GM19025 (cell line): ENCODE results near the gene IFNA1.
"Not testable (repeated sequence)": the region's sequence is repeated elsewhere in the genome, so short reads cannot be mapped to it uniquely, and the experiment has no call there.

ENCODE experiments used
- ATAC-seq: cut with Tn5 transposase; IDR thresholded peaks from one replicate; pipeline ENCODE4 v1.9.1; 2021; ENCODE audit warnings: mild to moderate bottlenecking, low read depth, moderate library complexity; ENCODE audit not compliant: unreplicated experiment

The IFNA1 gene

DNA sequence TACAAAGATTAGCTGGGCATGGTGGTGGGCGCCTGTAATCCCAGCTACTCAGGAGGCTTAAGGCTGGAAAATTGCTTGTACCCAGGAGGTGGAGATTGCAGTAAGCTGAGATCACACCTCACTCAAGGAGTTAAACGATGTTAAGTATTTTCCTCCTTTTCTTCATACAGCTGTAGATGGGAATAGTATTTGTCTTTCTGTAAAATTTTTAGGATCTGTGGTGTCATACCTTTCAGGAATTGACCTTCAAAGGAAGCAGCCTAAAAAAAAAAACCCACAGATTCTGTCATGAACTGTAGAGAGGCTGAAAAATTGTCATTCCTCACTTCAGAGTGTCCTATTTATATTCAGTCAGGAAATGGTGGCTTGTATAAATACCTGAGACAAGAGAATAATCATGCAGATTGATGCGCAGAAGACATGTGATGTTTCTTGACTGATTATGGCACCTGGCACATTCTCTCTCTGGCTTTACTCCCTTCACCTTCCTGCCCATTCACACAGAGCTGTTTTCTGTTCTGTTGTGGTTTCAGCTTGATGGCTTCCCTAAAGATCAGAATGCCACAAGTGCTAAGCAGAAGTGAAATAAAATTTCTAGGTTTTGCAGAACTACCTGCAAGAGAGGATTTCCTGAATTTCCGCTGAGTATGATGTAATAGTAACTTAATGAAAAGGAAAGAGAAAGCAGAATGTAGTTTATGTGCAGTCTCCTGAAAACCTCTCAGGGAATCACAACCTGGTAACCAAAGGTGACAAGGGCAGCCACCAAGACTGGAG lies 3.8 kb downstream of the IFNA1 start:
- peak; percentile 86 for ATAC-seq

DNA sequence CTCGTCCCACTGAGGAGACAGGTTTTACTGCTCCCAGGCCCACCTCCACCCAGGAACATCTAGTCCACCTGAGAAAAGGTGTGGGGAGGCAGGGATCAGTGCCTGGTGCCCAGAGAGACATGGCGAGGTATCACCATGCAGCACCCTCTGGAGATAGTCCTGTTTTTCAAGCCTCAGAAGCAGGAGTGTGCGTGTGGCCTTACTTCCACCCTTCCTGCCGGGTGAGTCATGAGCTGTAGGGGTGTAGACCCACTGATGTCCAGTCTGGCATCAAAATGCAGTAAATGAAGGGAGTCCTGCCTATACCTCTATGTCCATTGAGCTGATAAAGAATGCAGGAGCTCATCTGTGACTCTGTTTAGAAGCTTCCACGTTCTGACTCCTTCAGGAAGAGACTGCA lies 9.1 kb downstream of the IFNA1 start:
- not testable (repeated sequence) for ATAC-seq

DNA sequence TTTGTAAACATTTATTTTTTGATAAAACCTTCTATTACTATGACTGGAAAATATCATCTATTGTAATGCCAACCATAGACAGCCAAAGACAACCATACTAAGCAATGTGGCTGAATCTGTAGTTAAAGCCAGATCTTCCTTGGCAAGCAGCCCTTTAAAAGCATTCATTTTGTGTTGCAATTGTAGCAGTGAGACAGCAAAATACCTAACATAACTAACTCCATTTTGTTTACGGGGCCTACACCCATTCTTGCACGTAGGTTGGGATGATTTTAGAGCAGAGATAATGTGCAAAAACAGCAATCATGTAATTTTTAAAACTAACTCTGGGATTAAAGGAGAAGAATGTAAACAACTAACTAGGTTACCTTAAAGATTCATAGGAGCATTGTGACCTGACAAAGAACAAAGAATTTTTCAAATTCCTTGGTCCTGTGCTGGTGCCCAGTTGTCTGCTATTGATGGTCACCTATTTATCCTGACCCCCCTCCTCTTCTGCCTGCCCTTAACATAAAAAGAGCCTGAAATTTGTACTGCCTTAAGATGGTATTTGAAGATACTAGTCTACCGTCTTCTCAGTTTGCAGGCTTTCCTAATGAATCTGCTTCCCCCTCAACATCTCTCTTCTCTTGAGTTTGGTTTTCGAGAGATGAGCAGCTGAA lies 10.6 kb downstream of the IFNA1 start:
- no peak for ATAC-seq

- no peak for ATAC-seq
These were observed 12.4 kb downstream of the IFNA1 start for GRCh38 chr9:21452681-21453080.

- ATAC-seq, result no peak
These were observed 13.9 kb downstream of the IFNA1 start for GRCh38 chr9:21454149-21454548.

DNA sequence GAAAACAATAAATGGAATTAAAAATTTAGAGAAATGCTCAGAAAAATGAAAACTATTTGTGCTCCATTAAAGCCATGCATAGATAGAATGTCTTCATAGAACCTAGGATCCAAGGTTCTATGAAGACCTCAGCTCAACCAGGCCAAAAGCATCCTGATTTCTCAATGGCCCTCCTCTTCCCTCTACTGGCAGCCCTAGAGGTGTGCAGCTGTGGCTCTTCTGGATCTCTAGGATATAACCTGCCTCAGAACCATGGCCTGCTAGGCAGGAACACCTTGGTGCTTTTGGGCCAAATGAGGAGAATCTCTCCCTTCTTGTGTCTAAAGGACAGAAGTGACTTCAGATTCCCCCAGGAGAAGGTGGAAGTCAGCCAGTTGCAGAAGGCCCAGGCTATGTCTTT lies 15.1 kb downstream of the IFNA1 start:
- ATAC-seq, result no peak

GRCh38 chr9:21461377-21461776 lies 21.1 kb downstream of the IFNA1 start:
- no peak for ATAC-seq

DNA sequence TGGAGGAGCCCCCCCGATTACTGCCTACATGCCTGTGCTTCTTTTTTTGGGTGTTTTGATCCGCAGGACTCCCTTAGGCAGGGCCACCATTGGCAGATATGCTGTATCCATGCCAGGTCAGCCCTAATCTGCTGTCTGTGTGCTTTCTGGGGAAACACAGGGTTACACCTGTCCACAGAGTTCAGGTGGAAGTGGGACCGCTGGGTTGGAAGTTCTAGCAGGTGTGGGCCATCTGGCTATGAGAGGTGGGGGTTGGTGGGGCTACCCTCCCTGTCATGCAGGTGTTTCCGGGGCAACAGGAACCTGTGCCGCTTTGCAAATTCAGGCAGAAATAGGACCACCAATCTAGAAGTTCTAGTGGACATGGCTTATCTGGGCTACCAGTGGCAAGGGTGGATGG lies 24.9 kb downstream of the IFNA1 start:
- no peak for ATAC-seq

GRCh38 chr9:21465859-21466518 lies 25.8 kb downstream of the IFNA1 start:
- no peak for ATAC-seq

GRCh38 chr9:21470126-21470525 lies 29.9 kb downstream of the IFNA1 start:
- ATAC-seq, result no peak

- ATAC-seq, result no peak
These were observed 33.0 kb downstream of the IFNA1 start for GRCh38 chr9:21473236-21473635.

- ATAC-seq, result no peak
These were observed 37.2 kb downstream of the IFNA1 start for GRCh38 chr9:21477466-21477865.

DNA sequence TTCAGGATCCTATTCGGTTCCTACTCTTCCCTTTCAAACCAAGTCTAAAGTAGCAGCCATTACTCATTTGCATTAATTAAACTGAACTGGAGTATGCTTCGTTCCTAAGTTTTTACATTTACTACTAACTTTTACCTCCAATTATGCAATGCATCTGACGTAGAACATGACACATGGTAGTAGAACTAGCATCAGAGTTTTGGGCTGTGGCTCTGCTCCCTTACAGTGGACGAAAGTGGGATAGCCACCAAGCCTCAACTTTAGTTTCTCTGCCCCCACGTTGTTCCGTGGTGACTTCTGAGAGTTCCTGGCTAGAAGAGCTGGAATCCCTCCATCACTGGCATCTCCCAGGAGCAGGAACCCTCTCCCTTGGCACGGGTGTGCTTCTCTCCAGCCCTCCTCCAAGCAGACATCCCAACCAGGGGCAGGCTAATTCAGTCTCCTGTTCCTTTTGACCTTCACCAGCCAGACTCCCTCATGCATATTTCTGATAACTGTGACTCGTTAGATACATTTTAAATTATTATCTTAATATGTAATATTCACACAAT lies 39.0 kb downstream of the IFNA1 start:
- no peak for ATAC-seq

DNA sequence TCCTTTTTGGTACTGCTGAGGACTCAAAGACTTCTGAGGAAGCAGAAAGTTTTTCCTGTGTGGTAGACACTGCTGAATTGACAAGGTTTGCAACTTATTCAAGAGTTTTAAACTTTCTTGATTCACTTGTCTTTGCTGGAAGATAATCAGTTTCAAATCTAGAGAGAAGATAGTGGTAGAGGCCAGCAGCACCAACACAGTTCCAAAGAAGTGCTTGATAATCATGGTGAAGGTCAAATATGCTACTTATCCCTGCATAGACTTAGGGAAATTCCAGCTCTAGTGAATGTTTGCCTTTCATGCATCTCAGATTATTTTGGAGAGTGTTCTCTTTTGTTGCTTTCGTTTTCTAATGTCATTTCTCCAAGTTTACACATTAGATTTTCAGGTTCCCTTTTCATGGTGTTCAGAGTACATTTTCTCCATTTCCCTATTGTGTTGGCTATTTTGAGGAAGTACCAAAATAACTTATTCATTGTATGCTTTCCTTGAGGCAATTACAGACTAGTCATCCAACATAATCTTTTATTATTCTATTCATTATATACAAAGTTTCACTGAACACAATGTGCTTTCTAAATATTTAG lies 41.3 kb downstream of the IFNA1 start:
- no peak for ATAC-seq

DNA sequence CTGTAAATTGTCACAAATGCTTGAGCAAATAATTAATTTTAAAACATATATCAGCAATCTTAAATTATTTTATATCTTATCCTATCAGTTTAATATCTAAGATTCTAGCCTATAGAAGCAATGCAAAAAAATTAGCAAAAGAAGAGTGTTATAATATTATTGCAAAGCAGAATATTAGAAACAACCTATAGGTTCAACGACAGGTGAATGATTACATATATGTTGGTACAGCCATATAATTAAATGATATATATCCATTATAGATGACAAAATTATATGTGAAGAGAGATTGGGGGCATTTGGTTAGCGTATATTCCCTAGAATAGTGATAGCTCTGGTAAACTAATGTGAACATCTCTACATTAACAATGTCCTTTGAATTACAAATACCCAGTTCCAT lies 42.0 kb downstream of the IFNA1 start, which contains the start of gene IFNE:
TSS of gene IFNE (minus strand) at position 101 of the 400 bp plus-strand sequence. CDS start 619 bp downstream, outside the sequence.
- no peak for ATAC-seq
